ENCODE data around the gene PFN1.

The PFN1 gene

GRCh38 chr17:4896332-4897197 is 51.8 kb downstream of the PFN1 start:
- Histone ChIP-seq H3K79me2 (no peaks in the 10 kb centered on the region), H3K4me1 (no peaks in the 10 kb centered on the region), H3K27me3 (ENCODE audit: control insufficient read depth, insufficient read depth, low read length) (no peaks in the 10 kb centered on the region), H3K4me2 (ENCODE audit: low read length) (no peak overlapping the region), H3K9ac (no peak overlapping the region), H2AFZ (no peak overlapping the region), H3K4me3 (ENCODE audit: low read depth, low read length) (no peak overlapping the region), H3K27ac (no peak overlapping the region), H3K36me3 (ENCODE audit: control insufficient read depth, insufficient read depth, low read length) (no peaks in the 10 kb centered on the region), H3K9me3 (ENCODE audit: control insufficient read depth, low read length) (no peaks in the 10 kb centered on the region)
- no peak for TF ChIP-seq CTCF (IDR thresholded peaks at IDR 0.05)

DNA sequence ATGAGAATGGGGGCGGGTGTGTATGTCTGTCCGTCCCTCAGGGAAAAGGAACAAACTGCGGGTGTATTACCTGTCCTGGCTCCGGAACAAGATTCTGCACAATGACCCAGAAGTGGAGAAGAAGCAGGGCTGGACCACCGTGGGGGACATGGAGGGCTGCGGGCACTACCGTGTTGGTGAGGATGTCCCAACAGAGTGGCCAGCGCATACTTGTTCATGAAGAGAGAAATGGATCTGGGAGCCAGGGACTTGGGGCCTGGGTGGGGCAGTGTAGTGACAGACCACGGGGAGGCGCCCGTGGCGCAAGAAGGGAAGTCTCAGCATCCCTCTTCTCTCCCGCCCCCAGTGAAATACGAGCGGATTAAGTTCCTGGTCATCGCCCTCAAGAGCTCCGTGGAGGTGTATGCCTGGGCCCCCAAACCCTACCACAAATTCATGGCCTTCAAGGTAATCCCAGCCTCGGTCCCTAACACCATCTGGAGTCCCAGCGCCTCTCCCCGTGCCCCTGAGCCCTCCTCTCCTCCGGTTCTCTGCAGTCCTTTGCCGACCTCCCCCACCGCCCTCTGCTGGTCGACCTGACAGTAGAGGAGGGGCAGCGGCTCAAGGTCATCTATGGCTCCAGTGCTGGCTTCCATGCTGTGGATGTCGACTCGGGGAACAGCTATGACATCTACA is 52.5 kb downstream of the PFN1 start:
- Histone ChIP-seq H3K79me2 (no peaks in the 10 kb centered on the region), H3K27me3 (ENCODE audit: control insufficient read depth, insufficient read depth, low read length) (no peaks in the 10 kb centered on the region), H3K4me2 (ENCODE audit: low read length) (no peak overlapping the region), H3K4me3 (ENCODE audit: low read depth, low read length) (no peak overlapping the region), H3K9ac (no peak overlapping the region), H3K27ac (no peak overlapping the region), H3K4me1 (no peaks in the 10 kb centered on the region), H2AFZ (no peak overlapping the region), H3K36me3 (ENCODE audit: control insufficient read depth, insufficient read depth, low read length) (no peaks in the 10 kb centered on the region), H3K9me3 (ENCODE audit: control insufficient read depth, low read length) (no peaks in the 10 kb centered on the region)
- TF ChIP-seq CTCF (IDR thresholded peaks at IDR 0.05), result no peak
